KBM-7 (cell line): ENCODE measurements around the gene SNX27.
"Not testable (repeated sequence)": the region's sequence is repeated elsewhere in the genome, so short reads cannot be mapped to it uniquely, and the experiment has no call there.

Experiments
- DNase-seq: peaks from one replicate; pipeline ENCODE4 v3.0.0-alpha.2; 2015
- in situ Hi-C: fragments of 300-500 bp; cut with MboI; formaldehyde crosslinking; loops from 2 replicates; pipeline ENCODE4 v1.14.3; 2020; ENCODE audit warnings: low sequenced_read_pairs, low pct_unique_long_range_greater_than_20kb, mixed read lengths

SNX27 gene

GRCh38 chr1:151629278-151629677 is 17.4 kb downstream of the SNX27 start:
- in situ Hi-C loops, result no loop called here
- DNase-seq, result no peak

DNA sequence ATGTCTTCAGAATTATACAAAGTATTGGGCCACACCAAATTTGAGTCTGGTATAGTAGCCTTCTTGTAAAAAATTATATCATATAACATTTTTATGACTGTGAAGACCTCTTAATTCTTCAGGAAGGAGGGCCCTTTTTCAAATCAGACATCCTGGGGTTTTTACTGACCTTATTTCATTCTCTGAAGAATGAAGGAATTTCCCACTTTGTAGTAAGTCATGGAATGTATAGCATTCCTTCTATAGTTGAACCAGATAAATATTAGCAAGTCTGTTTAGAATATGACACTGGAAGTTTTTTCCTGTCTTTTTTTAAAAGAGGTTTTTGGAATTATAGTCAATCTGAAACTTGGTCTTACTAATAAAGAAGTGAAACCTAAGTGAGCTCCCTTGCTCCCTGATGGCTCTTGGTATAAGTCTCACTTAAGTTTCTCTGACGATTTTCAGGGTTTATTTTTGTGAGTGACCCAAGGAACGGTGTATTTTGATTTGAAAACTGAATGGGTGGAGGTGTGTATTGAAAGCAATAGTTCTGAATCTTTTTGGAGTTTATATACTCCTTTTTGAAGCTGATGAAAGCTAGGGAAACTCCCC is 23.7 kb downstream of the SNX27 start:
- in situ Hi-C loops, result no loop called here
- no peak for DNase-seq

- no peak for DNase-seq
- in situ Hi-C loops, result no loop called here
Measured at GRCh38 chr1:151638074-151638775, 26.4 kb downstream of the SNX27 start.

GRCh38 chr1:151638812-151639211 is 27.0 kb downstream of the SNX27 start:
- in situ Hi-C loops, result no loop called here
- DNase-seq, result no peak

DNA sequence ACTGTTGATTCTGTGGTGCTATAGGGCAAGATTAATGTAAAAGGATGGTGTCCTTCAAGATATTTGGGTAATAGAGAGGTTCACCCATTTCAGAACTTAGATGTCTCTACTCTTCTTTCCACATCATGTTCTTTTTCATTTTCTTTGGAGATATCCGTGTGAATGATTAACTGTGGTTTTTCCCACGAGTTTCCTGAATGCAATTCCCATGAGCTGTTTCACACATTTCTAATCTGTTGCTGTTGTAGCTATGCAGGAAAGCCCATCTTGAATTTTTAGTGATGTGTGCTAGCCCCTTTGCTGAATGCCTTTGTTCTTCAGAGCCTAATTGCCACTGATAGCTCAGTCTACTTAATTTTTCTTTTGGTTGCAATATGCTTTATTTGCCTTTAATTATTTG is 27.6 kb downstream of the SNX27 start:
- no peak for DNase-seq
- in situ Hi-C loops, result no loop called here

DNA sequence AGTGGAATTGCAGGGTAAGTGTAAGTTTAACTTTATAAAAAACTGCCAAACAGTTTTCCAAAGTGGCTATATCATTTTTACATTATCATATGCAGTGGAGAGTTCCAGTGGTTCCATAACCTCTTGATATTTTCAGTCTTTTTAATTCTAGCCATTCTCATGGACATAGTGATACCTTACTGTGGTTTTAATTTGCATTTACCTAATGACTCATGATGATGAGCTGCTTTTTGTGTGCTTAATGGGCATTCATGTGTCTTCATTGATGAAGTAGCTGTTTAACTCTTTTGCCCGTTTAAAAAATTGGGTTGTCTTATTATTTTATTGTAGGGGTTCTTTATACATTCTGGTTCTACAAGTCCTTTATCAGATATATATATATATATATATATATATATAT is 29.4 kb downstream of the SNX27 start:
- in situ Hi-C loops, result no loop called here

DNA sequence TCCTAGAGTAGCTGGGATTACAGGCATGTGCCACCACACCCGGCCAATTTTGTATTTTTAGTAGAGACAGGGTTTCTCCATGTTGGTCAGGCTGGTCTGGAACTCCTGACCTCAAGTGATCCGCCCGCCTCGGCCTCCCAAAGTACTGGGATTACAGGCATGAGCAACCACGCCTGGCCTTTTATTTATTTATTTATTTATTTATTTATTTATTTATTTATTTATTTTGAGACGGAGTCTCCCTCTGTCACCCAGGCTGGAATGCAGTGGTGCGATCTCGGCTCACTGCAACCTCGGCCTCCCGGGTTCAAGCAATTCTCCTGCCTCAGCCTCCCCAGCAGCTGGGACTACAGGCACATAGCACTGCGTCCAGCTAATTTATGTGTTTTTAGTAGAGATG is 31.2 kb downstream of the SNX27 start:
- DNase-seq, in situ Hi-C loops: not testable (repeated sequence)

More for the DNA sequence above, 29.4 kb downstream of the SNX27 start:
- DNase-seq, result no peak

- in situ Hi-C loops, result no loop called here
- no peak for DNase-seq
Measured at GRCh38 chr1:151644001-151644400, 32.2 kb downstream of the SNX27 start.

- in situ Hi-C loops, result no loop called here
- peak; percentile 73 for DNase-seq
Measured at GRCh38 chr1:151653397-151653796, 41.5 kb downstream of the SNX27 start.

DNA sequence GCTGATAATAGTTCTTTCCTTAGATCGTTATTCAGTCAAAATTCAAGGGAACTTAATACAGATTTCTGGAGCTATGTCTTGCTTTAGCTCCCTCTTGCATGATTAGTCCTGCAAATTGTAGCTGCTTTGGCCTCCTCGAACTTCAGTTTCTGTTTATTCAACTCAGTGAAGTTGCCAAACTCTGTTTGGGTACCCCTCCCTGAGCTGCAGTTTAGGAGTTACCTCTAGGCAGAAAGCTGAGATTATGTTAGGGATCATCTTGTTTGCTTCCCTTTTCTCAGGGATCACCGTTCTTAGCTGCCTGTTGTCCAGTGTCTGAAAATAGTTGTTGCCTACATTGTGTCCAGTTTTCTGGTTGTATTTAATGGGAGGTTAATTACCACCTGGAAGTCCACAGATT is 43.5 kb downstream of the SNX27 start:
- in situ Hi-C loops, result no loop called here
- no peak for DNase-seq

DNA sequence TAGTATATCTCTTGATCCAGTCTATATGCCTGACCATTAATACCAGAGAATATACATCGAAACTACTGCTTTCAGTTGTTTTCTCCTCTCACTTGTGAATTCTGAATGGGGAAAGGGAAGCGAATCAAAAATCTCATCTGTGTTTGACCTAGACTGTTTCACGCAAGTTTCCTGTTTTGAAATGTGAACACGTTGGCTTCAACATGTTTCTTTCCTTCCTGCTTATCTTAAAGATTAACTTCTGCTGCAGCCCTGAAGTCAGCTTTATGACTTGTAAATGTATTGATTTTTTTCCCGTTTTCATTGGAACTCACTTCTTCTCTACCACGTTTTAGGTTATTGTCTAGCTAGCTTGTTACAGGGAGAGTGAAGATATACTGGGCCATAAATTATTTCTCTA is 49.9 kb downstream of the SNX27 start:
- peak; percentile 75 for DNase-seq
- in situ Hi-C loops, result no loop called here

- DNase-seq, result no peak
- in situ Hi-C loops, result no loop called here
Measured at GRCh38 chr1:151668090-151668489, 56.2 kb downstream of the SNX27 start.

DNA sequence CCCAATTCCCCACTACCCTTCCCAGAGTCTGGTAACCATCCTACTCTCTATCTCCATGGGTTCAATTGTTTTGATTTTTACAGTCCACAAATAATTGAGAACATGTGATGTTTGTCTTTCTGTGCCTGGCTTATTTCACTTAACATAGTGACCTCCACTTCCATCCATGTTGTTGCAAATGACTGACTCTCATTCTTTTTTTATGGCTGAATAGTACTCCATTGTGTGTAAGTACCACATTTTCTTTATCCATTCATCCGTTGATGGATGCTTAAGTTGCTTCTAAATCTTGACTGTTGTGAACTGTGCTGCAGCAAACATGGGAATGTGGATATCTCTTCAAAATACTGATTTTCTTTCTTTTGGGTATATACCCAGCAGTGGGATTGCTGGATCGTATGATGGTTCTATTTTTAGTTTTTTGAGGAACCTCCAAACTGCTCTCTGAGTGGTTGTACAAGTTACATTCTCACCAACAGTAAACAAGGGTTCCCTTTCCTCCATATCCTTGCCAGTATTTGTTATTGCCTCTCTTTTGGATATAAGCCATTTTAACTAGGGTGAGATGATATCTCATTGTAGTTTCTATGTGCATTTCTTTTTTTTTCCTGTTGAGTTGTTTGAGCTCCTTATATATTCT is 58.3 kb downstream of the SNX27 start:
- in situ Hi-C loops, DNase-seq: not testable (repeated sequence)

DNA sequence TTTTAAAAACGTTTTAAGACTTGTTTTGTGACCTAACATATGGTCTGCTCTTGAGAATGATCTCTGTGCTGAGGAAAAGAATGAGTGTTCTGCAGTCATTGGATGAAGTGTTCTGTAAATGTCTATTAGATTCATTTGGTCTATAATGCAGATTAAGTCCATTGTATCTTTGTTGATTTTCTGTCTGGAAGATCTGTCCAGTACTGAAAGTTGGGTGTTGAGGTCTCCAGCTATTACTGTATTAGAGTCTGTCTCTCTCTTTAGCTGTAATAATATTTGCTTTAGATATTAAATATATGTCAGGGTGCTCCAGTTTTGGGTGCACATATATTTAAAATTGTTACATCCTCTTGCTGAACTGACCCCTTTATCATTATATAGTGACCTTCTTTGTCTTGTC is 61.6 kb downstream of the SNX27 start:
- in situ Hi-C loops, result no loop called here
- DNase-seq, result no peak

DNA sequence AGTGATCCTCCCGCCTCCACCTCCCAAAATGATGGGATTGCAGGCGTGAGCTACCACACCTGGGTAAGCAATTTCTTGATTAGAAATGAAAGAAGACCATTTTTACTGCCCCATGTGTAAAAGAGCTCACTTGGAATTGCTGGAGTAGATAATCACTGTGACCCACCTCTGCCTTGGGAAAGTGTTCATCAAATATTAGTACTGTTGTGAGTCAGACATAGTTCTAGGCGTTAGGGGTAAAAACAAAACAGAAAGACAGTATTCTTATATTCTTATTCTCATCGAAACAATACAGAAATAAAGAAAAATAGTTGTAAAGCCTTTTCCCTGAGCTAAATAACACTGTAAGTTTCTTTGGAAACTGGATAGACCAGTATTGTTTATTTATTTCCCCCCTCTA is 68.5 kb downstream of the SNX27 start:
- in situ Hi-C loops, result no loop called here
- no peak for DNase-seq

DNA sequence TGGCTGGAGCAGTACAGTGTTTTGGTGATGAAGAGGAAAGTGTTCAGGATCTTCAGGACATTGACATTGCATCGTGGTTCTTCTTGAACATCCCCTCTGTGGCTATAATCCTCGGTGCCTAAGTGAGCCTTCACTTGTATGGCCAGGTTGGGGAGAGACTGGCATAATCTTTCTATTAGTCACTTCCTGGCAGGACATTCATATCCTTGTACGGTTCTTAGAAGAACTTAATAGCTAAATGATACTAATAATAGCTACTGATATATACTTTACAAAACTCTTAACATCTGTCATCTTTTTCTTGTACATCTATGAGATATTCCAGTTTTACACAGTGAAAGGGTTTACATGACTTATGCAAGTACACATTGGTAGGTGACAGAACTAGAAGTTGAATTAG is 69.0 kb downstream of the SNX27 start:
- in situ Hi-C loops, result no loop called here
- no peak for DNase-seq

GRCh38 chr1:151681923-151682322 is 70.1 kb downstream of the SNX27 start:
- DNase-seq, result no peak
- in situ Hi-C loops, result no loop called here

- DNase-seq, in situ Hi-C loops: not testable (repeated sequence)
Measured at GRCh38 chr1:151682901-151683300, 71.1 kb downstream of the SNX27 start.

- no peak for DNase-seq
- in situ Hi-C loops, result no loop called here
Measured at GRCh38 chr1:151684128-151684527, 72.3 kb downstream of the SNX27 start.

DNA sequence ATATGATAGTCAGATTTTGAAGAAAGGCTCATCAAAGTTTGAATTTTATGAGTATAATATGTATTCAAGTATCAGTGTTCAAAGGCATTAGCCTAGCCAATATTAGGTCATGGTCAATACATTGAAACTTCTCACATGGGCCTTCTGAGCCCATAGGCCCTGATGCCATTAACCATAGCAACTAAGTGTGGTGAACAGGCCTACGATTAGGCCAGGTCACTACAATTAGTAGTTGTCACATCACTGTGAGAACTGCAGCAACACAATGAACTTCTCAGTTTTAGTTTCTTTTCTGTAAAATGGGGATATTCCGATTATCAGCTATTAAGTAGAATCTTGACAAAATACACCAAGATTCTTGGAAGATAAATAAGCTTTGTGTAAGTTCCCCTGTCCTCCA is 74.7 kb downstream of the SNX27 start:
- no peak for DNase-seq
- in situ Hi-C loops, result no loop called here

DNA sequence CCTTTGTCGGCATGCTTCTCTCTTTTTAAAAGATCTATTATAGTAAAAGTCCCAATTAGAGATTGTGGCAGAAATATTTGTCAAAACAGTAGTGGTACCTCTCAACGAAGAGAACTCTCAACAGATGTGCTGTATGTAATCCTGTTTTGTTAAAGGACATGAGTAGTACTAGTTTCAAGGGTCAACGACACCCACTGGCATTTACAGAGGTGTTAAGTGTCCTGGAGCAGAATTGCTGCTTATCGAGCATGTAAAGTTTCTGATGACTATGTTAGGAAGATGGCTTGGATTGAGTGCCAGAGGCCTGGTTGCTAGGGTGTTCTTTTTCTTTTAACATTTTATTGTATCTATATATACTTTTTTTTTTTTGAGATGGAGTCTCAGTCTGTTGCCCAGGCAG is 77.6 kb downstream of the SNX27 start:
- in situ Hi-C loops, result no loop called here
- DNase-seq, result no peak
